Measurements from ENCODE around the gene AAMP. TPM values are rescaled to one million over a fixed set of nuclear protein-coding genes. Genes with fewer than 3 reads are reported as not detected.
A peak's percentile ranks its signal among the peaks of the same experiment; 100 is the strongest.

Gene AAMP
- total and polyA plus RNA-seq, 12 donors: 54.8 to 314 (median 110) TPM

DNA sequence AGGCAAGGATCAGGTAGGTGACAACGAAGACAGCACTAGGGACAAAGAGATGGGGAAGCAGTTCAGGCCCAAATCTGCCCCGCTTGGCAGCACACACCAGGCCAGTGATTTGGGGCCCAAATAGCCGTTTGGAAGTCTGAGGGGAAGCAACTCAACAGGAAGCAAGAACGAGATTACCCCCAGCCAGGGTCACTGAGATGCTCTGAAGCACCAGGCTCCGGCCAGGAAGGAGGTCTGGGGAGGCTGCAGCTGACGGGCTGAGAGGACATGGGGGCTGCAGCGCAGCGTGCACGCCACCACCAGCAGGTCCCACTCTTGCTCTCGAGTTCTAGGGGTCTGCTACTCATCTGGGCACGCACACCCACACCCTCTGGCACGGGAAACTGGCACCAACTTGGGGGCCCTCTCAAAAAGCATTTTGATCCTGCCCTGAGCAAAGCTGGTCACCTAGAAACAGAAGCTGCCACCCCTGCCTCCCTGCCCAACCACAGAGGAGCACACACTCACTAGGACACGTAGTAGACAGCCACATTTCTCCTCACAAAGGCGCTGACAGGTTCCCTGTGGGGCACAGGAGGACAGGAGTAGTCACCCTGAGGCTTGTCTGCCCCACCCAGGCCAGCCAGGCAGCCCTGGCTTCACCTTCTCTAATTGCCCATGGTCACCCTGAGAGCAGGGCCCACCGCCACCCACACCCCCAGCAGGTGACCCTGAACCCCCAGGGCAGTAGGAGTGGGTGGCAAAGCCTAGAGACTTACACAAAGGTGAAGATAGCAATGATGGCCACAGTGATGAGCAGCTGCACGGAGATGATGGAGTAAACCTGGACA is 8.8 kb upstream of the AAMP start:
- intact Hi-C loops (cut with DNase I): no loop called here
- Histone ChIP-seq H3K27ac (peak overlapping the region in 1 of 5 donors; percentile 11), H3K27me3 (no peaks in the 10 kb centered on the region), H3K9me3 (replicated peaks in 1 of 3) (no peaks in the 10 kb centered on the region), H3K4me3 (no peak overlapping the region), H3K4me1 (replicated peaks in 1 of 2) (peaks cover 24 to 26% of the 10 kb centered on the region in 2 donors), H3K36me3 (replicated peaks in 1 of 2) (peaks cover 0 to 91% of the 10 kb centered on the region in 2 donors)
- WGBS, 4 donors: 80 to 87% (median 85%) methylated on average over 3 to 16 of the region's 16 CpGs
- TF ChIP-seq, protein P1, sequence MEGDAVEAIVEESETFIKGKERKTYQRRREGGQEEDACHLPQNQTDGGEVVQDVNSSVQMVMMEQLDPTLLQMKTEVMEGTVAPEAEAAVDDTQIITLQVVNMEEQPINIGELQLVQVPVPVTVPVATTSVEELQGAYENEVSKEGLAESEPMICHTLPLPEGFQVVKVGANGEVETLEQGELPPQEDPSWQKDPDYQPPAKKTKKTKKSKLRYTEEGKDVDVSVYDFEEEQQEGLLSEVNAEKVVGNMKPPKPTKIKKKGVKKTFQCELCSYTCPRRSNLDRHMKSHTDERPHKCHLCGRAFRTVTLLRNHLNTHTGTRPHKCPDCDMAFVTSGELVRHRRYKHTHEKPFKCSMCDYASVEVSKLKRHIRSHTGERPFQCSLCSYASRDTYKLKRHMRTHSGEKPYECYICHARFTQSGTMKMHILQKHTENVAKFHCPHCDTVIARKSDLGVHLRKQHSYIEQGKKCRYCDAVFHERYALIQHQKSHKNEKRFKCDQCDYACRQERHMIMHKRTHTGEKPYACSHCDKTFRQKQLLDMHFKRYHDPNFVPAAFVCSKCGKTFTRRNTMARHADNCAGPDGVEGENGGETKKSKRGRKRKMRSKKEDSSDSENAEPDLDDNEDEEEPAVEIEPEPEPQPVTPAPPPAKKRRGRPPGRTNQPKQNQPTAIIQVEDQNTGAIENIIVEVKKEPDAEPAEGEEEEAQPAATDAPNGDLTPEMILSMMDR (IDR thresholded peaks at IDR 0.05): no peak
- no peak for TF ChIP-seq POLR2A (IDR thresholded peaks at IDR 0.05)
- no peak for DNase-seq

GRCh38 chr2:218277921-218278320 is 8.0 kb upstream of the AAMP start:
- H3K4me3 ChIP-seq: no peak overlapping the region
- H3K36me3 ChIP-seq (replicated peaks in 1 of 2): peaks cover 0 to 92% of the 10 kb centered on the region in 2 donors
- no peak for DNase-seq
- H3K27me3 ChIP-seq: no peaks in the 10 kb centered on the region
- no peak overlapping the region for H3K27ac ChIP-seq
- no peaks in the 10 kb centered on the region for H3K9me3 ChIP-seq (replicated peaks in 1 of 3)
- intact Hi-C loops (cut with DNase I): no loop called here
- TF ChIP-seq, protein P1 (IDR thresholded peaks at IDR 0.05): no peak
- TF ChIP-seq POLR2A (IDR thresholded peaks at IDR 0.05): no peak
- peaks cover 20% of the 10 kb centered on the region in 2 donors for H3K4me1 ChIP-seq (replicated peaks in 1 of 2)
- 69 to 82% (median 77%) methylated on average over 7 of the region's 7 CpGs for WGBS, 4 donors

- intact Hi-C loops (cut with DNase I): no loop called here
- Histone ChIP-seq H3K9me3 (replicated peaks in 1 of 3) (no peaks in the 10 kb centered on the region), H3K27me3 (no peaks in the 10 kb centered on the region), H3K36me3 (replicated peaks in 1 of 2) (peaks cover 0 to 89% of the 10 kb centered on the region in 2 donors), H3K27ac (no peak overlapping the region), H3K4me1 (replicated peaks in 1 of 2) (peaks cover 13 to 19% of the 10 kb centered on the region in 2 donors), H3K4me3 (no peak overlapping the region)
- no peak for DNase-seq
- WGBS, 4 donors: 80 to 85% (median 83%) methylated on average over 11 to 12 of the region's 12 CpGs
- TF ChIP-seq, protein P1 (IDR thresholded peaks at IDR 0.05): no peak
- TF ChIP-seq POLR2A (IDR thresholded peaks at IDR 0.05): no peak
Observed at GRCh38 chr2:218276986-218277755, 7.2 kb upstream of the AAMP start.

DNA sequence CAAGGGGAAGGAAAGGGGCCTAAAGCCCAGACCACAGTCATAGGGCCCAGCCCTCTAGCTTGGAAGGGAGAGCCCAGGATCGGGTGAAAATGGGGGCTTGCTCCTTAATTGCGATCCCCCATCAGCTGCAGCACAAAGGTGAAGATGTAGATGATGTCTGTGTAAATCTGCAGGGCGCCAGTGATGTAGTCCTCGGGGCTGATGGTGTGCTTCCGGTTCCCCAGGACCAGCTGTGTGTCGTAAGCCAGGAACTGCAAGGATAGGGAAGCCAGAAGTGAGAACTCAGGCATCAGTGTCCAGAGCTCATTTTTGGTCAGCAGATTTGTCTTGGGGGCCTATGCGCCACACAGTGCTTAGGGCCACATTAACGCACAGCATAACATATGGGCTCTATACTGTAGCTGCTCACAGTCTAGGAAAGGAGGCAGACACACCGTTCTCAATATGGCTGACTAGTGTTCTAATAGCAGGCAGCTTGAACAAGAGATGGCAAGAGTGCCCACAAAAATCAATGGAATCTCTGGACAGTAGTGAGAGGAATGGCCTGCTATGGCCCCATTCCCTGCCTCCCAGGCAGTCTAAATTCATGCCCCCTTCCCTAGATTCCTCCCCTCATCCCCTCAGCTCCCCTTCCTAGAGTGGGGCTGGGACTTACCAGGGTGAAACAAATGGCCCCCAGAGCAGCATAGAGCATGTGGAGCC is 5.6 kb upstream of the AAMP start:
- TF ChIP-seq, protein P1 (IDR thresholded peaks at IDR 0.05): no peak
- no peak for DNase-seq
- Histone ChIP-seq H3K9me3 (replicated peaks in 1 of 3) (no peaks in the 10 kb centered on the region), H3K27me3 (no peaks in the 10 kb centered on the region), H3K36me3 (replicated peaks in 1 of 2) (peaks cover 0 to 72% of the 10 kb centered on the region in 2 donors), H3K27ac (peak overlapping the region in 1 of 5 donors; percentile 35), H3K4me3 (no peak overlapping the region), H3K4me1 (replicated peaks in 1 of 2) (peaks cover 12 to 22% of the 10 kb centered on the region in 2 donors)
- 79 to 95% (median 85%) methylated on average over 3 to 9 of the region's 9 CpGs for WGBS, 4 donors
- intact Hi-C loops (cut with DNase I): no loop called here

All from adrenal gland (tissue), 12 donors.